HL-60/S4 treated with retinoic acid at 250 ng/mL for 4 days and 3 days (cell line): ENCODE results near the gene MARK1.

Source experiments
- in situ Hi-C: fragments of 300-500 bp; cut with MboI; formaldehyde crosslinking; loops from 2 replicates; pipeline ENCODE4 v1.7.0; 2022; ENCODE audit warnings: low sequenced_read_pairs

MARK1 gene

DNA sequence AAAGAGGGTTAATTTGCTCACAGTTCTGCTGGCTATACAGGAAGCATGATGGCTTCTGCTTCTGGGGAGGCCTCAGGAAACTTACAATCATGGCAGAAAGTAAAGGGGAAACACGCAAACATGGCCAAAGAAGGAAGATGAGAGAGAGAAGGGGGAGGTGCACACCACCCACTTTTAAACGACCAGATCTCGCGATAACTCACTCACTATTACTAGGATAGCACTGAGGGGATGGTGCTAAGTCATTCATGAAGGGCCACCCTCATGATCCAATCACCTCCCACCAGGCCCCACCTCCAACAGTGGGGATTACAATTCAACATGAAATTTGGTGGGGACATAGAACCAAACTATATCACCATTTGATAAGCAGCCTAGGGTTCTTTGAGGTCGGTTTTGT, 159.9 kb downstream of the MARK1 start:
- in situ Hi-C loops, result no loop called here

DNA sequence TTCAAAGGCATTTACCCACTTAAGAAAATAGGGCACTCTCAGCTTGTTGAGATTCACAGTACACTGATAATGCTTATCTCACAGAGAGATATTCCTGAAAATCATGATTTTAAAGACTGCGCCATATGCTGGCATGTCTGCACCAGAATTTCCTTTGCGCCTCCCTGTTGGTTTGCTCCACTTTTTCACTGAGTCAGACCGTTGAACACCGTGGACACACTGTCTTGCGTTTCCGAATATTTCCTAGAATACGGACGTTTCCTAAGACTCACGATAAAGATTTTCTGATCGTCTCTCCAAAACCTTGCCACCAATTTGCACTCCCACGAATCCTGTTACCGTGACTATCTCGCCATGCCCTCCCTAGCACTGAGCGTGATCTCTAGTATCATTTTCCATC, 161.7 kb downstream of the MARK1 start:
- in situ Hi-C loops, result no loop called here

DNA sequence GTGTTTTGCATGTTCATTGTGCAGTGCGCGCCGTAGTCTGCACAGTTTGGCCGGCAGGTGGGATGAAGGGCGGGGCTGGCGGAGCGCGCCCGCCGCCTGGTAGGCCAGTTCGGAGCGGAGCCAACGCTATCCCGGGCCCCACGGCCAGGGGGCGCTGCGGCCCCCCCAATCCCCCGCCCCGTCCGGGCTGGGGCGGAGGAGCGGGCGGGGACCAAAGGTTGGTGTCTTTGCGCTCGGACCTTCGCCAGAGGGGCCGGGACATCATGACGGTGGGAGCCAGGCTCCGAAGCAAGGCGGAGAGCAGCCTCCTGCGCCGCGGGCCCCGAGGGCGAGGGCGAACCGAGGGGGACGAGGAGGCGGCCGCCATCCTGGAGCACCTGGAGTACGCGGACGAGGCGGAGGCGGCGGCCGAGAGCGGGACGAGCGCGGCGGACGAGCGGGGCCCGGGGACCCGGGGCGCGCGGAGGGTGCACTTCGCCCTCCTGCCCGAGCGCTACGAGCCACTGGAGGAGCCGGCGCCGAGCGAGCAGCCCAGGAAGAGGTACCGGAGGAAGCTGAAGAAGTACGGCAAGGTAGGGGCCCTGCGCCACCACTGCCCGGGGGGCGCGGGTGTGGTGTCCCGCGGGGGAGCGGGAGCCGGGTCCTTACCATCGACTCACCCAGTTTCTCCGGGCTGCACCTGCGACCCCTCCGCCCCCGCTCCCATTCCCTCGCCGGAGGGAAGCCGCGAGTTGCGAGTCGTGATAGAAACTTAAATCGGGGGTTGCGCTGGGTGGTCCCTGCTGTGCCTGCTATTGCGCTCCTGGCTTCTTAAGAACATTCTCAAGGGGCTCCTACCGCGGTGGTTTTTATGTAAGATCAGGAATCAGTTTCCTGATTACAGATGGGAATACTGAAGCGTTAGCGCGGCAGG, 162.5 kb downstream of the MARK1 start, which contains the start of gene C1orf115:
Gene C1orf115 (plus strand): TSS at position 224 of the 913 bp plus-strand sequence. CDS start 40 bp downstream, at position 264.
- in situ Hi-C loops, result no loop called here

DNA sequence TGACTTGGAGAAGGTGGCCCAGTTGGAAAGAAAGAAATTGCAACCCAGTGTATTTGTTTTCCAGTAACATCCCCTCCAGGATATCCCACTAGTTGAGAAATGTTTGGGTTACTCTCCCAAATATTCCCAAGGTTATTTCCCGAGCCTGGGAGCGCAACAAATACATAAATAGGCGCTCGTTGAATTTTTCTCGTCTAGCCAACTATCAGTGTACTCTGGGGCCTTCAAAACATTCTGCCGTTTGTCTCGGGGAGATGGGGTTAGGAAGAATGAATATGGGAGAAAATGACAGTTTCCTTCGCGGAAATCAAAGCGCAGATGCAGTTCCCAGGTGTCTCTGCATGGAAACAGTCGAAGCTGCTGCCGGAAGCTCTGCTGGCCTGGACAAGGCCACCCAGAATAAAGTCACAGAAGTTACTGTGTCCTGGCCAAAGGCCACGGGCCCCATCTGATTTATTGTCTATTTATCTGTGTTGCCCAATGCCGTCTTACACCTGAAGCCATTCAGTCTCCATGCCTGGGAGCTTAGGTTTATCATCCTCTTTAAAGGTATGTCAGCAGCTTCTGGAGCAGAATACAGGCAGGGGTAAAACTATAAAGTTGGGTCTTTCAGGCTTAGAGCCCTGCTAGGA, 163.2 kb downstream of the MARK1 start:
- in situ Hi-C loops, result no loop called here

DNA sequence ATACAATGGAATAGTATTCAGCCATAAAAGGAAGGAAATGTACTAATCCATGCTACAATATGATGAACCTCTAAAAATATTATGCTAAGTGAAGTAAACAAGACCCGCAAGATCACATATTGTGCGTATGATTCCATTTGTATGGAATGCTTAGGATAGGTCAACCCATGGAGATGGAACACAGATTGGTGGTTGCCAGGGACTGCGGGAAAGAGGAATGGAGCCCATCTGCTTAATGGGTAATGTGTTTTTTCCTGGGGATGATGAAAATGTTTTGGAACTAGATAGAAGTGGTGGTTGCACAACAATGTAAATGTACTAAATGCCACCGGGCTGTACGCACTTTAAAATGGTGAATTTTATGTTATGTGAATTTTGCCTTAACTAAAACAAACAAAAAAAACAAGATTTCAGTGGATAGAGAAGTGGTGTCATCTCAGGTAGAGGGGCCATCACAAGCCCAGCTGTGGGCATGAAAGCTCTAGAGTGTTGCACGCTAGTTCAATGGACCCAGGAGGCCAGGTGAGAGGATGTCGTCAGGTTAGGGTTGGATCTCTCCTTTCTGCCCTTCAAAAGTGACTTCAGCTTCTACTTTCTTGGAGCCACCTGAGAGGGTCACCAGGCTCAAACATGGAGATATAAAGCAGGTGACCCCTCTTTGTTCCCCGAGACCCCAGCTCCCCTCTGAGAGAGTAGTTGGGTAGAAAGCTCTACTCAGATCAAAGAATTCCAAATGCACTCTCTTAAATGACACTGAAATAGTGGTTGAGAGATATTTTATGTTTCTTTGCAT, 164.7 kb downstream of the MARK1 start:
- in situ Hi-C loops, result no loop called here

DNA sequence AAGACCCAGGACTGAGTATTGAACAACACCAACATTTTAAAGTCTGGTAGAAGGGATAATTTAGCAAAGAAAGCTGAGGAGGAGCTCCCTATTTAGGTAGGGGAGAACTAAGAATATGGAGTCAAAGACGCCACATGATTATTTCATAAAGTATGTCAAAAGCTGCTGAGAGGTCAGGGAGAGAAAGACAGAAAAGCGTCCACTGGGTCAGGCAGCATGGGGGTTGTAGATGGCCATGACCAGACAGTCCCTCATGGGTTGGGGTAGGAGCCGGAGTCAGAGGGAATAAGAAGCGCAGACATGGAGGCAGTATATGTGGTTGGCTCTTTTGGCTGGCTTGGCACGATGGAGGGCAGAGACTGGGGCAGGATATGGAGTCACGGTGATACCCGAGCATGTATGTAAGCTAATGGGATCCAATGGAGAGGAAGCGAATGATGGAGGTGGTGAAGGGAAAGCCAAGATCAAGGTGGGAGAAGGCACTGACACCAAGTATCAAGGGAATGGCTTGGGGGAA, 167.0 kb downstream of the MARK1 start:
- in situ Hi-C loops, result no loop called here

DNA sequence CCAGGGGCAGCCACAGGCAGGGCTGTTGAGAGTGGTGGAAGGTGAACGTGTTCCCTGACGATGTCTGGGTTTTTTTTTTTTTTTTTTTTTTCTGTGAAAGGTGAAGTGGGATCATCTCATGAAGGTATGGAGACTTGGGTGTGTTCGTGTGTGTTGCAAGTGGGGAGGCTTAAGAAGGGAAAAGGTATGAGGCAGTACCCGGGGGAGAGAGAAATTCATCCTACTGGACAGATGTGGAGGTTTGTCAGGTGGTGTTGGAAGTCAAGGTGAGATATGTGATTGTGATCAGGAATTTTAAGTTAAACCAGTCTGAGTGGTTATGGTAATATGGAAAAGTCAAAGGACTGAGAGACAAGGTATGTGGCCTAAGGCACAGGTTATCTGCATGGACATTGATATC, 167.5 kb downstream of the MARK1 start:
- in situ Hi-C loops, result no loop called here

DNA sequence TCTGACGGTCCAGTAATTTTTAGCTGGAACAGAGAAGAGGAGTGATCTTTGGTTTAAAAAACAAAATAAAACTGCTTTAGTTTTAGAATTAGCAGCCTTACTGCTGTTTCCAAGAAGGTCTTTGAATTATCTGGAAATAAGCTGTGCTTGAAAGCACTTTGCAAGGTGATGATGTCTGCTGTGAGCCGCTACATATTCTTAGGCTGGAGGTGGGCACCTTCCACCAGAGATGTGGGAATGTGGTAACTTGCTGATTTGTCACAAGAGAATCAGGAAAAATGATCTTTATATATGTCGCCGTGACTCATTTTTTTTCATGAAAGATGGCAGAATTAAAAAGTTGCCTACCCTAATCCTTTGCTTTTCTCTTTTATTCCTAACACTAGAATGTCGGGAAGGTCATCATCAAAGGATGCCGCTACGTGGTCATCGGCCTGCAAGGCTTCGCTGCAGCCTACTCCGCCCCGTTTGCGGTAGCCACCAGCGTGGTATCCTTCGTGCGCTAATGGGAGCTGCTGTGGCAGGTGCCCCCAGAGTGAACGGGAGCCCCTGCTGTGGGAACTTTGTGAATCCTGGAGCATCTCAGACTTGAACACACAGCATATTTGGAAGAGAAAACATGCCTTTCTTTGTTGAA, 168.4 kb downstream of the MARK1 start:
- in situ Hi-C loops, result no loop called here

DNA sequence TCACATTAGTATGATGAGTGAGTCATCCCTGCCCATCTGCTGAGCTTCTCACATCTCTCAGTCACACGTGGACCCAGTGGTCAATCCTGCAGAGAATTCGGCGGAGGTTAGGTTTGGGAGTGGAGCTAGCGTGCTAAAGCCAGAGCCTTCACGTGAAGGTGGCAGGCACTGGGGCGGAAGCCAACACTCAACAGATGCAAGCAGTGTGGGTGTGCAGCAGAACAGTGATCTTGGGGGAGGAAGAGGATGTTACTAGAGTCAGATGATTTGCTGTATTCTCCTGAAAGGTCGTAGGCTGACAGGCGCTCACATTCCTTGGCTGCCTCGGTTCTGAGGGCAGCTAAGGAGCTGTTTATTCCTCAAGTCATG, 168.9 kb downstream of the MARK1 start:
- in situ Hi-C loops, result no loop called here

DNA sequence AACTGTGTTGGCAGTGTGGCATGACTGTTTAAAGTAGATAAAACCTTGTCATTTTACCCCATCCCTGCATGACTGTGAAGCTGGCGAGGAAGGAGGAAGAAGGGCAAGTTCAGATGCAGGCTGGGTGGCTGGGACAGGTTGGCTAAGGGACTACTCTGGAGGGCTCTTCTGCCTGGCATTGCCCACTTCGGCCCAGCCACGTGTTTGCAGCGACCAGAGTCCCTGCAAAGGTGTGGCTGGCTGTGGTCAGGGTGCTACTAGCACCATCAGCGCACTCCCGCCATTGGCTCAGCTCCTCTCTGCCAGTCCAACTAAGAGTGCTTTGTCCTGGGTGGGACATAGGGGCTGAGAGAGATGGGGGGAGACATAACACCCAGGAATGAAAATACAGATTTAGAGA, 169.4 kb downstream of the MARK1 start:
- in situ Hi-C loops, result no loop called here

DNA sequence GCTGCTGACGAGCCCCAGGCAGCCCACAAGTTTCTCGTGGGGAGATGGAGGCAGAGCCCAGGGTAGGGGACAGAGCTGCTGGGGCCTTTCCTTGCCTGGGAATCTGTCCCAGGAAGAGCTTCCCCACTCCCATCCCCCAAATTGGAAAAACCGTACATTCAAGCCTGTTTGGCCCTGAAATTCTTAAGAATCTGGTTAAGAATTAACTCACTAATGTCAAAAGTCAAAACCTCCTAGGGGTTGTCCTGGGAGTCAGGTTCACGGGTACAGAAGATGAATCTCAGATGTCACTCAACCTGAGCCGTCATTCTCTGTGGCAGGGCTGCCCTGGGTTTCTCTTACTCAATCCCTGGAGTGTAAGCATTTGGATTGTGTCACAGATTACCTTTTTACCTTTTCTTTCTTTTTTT, 170.7 kb downstream of the MARK1 start:
- in situ Hi-C loops, result no loop called here

DNA sequence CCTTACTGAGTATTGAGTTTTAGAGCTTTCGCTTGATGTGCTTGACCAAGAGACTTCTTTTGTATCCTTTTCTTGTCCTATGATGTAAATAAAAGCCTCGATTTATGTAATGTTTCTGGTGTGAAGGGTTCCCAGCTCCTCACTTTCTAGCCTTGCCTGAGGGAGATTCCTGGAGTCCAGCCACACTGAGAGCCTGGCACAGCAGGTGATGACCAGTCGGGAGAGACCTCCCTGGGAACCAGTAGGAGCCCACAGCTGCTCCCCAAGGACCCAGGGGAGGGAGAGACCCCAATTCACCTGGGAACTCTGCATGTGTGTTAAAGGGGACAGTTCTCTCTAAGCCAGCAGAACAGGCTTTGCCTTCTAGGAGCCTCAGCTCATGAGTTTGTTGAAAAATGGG, 171.1 kb downstream of the MARK1 start:
- in situ Hi-C loops, result no loop called here

DNA sequence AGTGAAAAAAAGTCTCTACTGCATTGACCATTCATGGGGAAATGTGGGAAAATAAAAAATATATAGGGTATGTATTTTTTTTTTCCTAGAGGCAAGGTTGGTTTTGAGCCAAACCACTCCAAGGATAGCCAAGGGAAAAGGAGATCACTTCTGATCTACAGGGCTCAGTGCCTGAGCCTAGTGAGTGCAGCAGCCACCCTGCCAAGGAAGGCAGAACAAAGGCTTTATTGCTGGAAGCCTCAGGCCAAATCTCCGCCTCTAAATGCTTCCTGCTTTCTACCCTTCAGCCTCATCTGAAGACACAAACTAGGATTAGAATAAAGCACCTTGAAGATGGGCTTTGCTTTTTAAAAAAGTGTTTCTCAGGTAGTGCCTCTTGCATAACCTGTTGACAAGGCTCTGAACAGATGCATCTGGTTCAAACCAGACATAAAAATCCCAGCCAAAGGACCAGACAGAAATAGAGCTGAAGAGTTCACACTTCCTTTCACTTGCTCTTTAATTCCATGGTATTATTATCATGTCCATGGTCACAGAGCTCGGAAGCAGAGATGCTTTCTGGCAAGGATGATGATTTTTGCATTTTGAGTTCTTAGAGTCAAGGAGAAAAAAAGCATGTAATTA, 172.7 kb downstream of the MARK1 start:
- in situ Hi-C loops, result no loop called here

DNA sequence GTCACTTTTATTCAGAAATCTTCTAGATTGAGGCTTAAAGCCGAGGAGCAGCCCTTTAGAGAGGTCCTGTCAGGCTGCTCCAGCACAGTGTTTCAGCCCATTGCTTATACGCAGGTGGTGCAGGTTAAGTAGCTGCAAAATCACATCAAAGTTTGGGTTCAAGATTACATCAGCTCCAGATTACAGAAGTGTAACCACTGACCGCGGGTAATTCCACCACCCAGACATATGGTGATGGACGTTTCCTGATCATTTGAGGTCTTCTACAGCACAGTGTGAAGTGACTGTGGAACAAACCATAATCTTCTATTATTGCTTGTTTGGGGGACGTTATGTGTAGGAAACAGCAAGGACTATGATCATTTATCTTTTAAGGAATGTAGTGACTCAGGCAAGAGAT, 174.0 kb downstream of the MARK1 start:
- in situ Hi-C loops, result no loop called here

DNA sequence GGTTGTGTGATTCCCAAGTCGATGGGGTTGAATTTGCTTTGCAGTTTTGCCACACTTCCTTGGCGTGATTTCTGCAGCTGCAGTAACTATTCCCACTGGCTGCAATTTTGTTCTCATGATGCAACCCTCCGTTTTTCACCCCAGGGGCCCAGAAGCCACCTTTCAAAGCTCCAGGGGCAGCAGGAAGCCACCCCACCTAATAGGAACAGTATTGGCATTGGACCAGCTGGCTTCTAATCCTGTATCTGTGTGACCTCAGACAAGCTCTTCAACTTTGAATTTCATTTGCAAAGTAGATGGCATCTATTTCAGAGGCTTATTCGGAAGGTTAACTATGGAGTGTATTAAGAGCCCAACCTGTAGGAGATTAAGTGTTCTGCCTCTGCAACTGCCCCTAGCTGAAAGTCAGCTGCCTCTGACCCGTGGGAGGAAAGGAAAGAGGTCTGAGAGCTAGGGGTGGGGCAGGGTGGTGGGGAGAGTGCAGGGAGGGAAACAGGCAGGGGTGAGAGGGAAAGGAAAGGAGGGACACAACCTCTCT, 174.9 kb downstream of the MARK1 start:
- in situ Hi-C loops, result no loop called here

DNA sequence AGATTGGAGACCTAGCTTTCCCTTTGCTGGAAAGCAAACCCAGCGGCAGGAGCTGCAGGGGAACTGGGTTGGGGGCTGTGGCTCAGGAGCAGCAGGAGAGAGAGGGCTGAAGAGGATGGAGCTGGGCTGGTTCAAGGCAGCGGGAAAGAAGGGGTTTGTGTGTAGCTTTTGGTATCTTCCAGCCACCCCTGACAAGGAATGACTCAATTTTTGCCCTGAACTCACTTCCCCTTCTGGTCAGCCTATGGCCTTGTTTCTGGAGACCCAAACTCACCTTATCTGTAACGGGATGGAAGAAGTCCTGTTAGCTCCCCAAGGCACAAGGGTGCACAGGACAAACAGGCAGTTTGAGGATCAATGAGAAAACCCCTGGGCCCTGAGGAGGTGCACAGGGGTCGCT, 175.4 kb downstream of the MARK1 start:
- in situ Hi-C loops, result no loop called here

DNA sequence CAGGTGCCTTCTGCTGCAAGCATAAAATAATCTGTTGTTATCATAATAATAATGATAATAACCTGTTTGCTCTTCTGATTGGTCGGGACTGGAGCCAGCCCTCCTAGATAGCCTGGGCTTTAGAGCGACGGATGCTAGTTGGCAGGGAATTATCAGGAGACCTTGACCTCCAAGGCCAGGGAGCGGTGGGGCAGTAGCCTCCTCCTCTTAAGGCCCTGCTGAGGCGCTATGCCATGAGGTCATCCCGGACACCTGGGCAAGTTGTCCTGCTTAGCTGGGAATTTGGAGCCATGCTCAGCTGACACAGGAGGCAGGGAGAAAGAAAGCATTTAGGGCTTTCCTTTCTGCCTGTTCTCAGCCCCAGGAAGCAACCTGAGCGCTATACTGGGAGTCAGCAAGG, 177.8 kb downstream of the MARK1 start:
- in situ Hi-C loops, result no loop called here

DNA sequence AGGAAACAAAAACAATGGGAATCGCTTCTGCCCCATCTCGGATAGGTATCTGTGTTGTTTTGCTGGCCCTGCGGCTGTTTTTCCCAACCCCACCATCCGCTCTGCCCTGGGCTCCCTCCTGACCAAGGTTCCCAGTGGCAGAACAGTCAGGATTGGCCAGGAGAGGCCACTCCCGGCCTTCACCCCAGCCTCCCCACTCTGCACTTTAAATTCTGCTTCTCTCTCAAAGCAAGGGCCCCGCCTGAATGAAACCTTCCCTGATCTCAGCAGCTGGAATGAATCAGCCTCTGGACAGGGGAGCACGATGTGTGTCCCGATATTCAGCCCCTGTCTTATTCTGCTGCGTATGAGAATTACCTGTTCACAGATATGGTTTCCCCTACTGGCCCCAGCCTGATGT, 178.5 kb downstream of the MARK1 start:
- in situ Hi-C loops, result no loop called here

DNA sequence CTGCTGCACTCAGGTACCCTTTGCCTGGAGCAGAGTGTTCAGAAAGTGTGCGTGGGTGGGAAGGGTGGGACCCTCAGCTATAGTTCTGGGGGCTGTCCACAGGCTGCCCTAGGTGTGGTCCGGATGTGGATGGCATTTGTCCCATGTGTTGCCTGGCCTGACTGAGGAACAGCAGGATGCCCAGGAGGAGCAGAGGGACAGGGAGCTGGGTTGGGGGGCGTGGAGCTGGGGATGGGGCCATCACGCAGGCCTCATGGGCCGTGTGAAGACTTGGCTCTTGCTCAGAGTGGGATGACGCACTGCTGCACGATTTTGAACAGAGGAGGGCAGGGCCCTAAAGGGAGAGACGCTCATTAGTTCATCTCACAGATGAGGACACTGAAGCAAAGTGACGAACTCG, 179.2 kb downstream of the MARK1 start:
- in situ Hi-C loops, result no loop called here

DNA sequence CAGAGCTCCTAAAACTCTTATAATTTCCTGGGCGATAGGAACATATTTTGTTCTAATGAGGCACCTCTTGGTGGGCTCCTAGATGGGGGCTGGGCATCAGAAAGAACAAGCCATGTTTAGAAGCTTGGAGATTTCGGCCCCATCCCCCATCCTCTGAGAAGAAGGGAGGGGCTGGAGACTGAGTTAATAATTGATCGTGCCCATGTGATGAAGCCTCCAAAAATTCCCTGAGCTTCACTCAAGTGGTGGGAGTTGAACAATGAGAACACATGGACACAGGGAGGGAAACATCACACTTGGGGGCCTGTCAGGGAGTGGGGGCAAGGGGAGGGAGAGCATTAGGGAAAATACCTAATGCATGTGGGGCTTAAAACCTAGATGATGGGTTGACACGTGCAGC, 180.3 kb downstream of the MARK1 start:
- in situ Hi-C loops, result no loop called here
